GM21381 (cell line): ENCODE data around the gene RARRES1.
A peak's percentile ranks its signal among the peaks of the same experiment; 100 is the strongest.

ENCODE experiments used
- ATAC-seq: cut with Tn5 transposase; IDR thresholded peaks from one replicate; pipeline ENCODE4 v1.9.1; 2021; ENCODE audit warnings: mild to moderate bottlenecking, moderate library complexity; ENCODE audit not compliant: unreplicated experiment

The RARRES1 gene

GRCh38 chr3:158737410-158737809 lies 5.2 kb upstream of the RARRES1 start:
- ATAC-seq, result no peak

- no peak for ATAC-seq
Observed at GRCh38 chr3:158735296-158736033, 3.2 kb upstream of the RARRES1 start.

GRCh38 chr3:158733656-158734055 lies 1.4 kb upstream of the RARRES1 start:
- ATAC-seq, result no peak

GRCh38 chr3:158732856-158733200 lies 571 bp upstream of the RARRES1 start:
- no peak for ATAC-seq

- no peak for ATAC-seq
Observed at GRCh38 chr3:158731486-158731885, 771 bp downstream of the RARRES1 start.

- ATAC-seq, result no peak
Observed at GRCh38 chr3:158728851-158729250, 3.4 kb downstream of the RARRES1 start.

- ATAC-seq, result no peak
Observed at GRCh38 chr3:158728061-158728377, 4.2 kb downstream of the RARRES1 start.

- peak; percentile 53 for ATAC-seq
Observed at GRCh38 chr3:158727206-158728060, 4.8 kb downstream of the RARRES1 start.

- ATAC-seq, result no peak
Observed at GRCh38 chr3:158725348-158726011, 6.8 kb downstream of the RARRES1 start.

GRCh38 chr3:158723991-158724390 lies 8.3 kb downstream of the RARRES1 start:
- ATAC-seq, result no peak

GRCh38 chr3:158722108-158722507 lies 10.1 kb downstream of the RARRES1 start:
- ATAC-seq, result no peak

GRCh38 chr3:158718490-158719170 lies 13.6 kb downstream of the RARRES1 start:
- ATAC-seq, result no peak

- ATAC-seq, result no peak
Observed at GRCh38 chr3:158717576-158717975, 14.7 kb downstream of the RARRES1 start.

- no peak for ATAC-seq
Observed at GRCh38 chr3:158713094-158713499, 19.2 kb downstream of the RARRES1 start.

- ATAC-seq, result peak; percentile 44
Observed at GRCh38 chr3:158712443-158712842, 19.8 kb downstream of the RARRES1 start.

GRCh38 chr3:158711886-158712285 lies 20.4 kb downstream of the RARRES1 start:
- peak; percentile 46 for ATAC-seq

GRCh38 chr3:158710601-158711000 lies 21.7 kb downstream of the RARRES1 start:
- ATAC-seq, result no peak

GRCh38 chr3:158709666-158710083 lies 22.6 kb downstream of the RARRES1 start:
- ATAC-seq, result no peak

- ATAC-seq, result no peak
Observed at GRCh38 chr3:158703566-158703965, 28.7 kb downstream of the RARRES1 start.

GRCh38 chr3:158702815-158703481 lies 29.3 kb downstream of the RARRES1 start:
- no peak for ATAC-seq
